Activated T-helper 9 cell treated with anti-CD3 and anti-CD28 coated beads, Interleukin-2, amount 50 U/mL, for 16 hours (primary cell): ENCODE results near the gene ZC3H4.
"Not testable (repeated sequence)": the region's sequence is repeated elsewhere in the genome, so short reads cannot be mapped to it uniquely, and the experiment has no call there.

Experiments used
- DNase-seq: peaks from one replicate; pipeline ENCODE4 v3.0.0-alpha.2; 2020; ENCODE audit warnings: low read depth

Gene ZC3H4

DNA sequence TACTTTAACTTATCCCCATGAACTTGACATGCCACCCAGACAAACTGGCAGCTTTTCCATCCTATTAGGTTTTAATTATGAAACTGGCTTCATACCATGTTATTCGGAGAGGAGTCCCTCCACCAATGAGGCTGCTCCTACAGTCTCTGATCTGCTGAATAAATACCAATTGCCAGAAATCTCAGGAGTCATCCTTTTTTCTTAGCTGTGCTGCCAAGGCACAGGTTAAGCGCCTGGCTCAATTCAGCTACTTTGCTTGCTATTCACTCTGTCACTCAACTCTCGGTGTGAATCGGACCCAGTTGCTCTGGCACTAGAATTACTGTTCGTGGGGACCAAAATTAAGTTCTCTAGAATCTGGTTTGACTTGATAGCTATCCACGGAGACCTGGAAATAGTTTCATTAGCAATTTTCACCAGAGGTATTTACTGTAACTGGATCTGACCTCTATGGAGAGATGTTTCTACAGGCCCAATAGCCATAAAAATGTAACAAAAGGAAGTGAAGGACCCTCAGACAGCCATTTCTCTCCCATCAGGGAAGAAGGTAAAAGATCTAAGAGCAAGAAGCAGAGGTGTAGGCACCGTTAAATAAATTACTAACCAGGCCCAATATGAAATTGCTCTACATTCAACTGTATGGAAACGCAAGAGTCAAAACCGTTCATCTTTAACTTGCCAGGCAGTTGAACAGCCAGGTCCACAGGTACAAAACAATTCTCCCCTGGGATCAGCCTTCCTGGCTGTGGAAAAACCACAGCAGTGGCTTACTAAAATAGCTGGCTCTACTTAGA is 5.4 kb downstream of the ZC3H4 start:
- no peak for DNase-seq

DNA sequence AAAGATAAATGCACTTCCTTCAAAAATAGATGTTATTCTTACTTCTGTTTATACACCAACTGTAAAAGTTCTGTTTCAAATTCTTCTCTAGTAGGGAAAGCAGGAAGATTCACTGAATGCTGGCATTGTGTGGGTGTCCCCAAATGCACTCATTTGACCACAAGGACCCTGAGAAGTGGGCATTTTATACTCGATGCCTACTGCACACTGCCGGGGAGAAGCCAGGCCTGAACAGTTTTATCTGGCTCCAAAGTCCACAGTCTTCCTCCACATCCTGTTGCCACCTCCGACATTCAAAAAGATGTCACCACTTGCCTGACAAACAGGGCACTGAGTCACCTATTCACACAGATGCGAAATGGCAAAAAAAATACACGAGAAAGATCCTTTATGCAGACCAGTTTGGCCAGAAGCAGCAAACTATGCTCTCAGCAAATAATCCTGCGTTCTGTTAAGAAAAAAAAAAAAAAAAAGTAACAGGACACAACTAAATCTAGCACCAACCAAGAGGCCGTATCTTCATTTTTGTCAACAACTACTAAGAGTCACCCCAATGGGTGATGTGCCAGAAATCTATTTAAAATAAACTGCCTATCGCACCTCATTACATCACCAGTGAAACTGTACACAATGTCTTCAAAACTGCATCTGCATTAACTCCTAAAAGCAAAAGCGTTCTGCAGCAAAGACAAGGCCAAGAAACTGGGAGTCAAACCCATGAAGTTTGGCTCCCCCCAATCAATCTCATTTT is 6.2 kb downstream of the ZC3H4 start:
- DNase-seq, result no peak

DNA sequence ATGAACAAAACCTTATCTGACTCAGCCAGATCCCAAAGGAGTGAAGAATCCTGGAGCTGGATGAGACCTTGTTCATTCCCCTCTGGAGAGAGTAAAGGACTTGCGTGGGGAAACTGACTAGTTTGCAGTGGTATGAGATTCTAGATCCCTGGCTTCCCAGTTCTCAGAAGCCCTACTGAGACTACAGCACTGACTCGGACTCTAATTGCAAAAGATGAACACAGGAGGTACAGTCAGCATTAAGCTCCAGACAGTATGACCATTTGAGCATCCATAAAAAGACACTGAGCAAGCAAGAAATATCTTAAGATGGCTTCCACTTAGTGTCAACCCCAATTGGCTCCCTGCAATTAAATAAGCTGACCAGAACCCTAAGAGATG is 6.8 kb downstream of the ZC3H4 start:
- DNase-seq, result no peak

DNA sequence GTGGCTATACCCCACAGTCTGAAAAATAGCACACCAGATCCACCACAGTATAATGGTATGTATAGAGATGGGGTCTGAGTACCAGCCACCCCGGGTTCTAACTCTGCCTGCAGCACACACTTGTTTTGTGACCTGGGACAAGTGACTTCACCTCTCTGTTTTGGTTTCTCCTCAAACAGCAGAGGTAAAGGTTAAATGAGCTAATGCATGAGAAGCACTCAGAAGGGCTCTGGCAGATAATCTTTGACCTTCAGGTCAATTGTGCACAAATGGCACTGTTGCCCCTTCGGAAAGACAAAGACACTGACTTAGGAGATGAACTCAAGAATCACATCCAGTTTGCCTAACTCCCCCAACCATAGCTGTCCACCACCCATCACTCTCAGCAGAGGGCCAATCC is 7.7 kb downstream of the ZC3H4 start:
- no peak for DNase-seq

DNA sequence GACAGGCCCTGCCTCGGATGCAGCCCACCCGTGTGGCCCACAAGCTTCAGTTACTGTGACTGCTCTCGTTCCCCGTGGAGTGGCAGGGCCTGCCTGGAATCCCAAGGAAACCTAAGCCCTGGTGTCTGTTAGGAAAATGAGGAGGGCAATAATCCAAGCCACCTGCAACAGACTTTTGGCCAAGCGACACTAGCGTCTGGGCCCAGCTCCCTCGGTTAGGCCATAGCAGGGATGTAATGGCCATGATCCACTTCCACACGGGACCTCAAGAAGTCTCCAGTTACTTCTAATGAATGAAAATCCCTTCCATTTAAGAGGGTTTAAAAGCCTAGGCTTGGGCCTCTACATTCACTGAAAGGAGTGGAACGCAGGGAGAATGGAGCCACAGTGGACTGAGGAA is 8.9 kb downstream of the ZC3H4 start:
- DNase-seq, result no peak

DNA sequence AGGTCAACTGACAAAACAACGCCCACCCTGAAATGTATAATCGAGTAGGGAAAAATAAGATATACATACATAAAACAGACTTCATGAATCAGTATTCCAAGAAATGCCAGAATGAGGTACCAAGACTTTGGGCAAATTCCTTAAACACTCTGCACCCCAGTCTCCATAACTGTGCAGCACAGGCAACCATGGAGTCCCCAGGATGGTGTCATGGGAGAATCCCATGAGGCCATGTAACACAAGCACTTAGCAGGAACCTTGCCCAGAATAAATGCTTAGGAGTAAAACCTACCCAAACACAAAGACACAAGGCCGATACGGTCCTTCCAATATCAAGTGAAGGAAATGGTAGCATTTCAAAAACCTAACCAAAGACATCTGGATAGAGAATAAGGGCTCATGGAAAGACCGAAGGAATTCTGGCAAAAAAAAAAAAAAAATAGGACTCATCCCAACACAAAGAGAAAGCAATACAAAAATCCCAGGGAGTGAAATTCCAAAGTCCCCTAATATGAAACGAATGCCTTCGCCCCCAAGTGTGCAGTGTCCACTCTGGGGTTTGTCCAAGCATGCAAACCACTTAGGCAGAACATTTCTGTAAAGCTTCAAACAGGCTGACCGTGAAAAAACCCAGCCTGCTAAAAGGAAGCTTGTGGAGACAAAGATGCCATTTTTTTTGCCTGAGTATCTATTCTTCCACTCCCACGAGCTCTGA is 11.1 kb downstream of the ZC3H4 start:
- DNase-seq, result no peak

DNA sequence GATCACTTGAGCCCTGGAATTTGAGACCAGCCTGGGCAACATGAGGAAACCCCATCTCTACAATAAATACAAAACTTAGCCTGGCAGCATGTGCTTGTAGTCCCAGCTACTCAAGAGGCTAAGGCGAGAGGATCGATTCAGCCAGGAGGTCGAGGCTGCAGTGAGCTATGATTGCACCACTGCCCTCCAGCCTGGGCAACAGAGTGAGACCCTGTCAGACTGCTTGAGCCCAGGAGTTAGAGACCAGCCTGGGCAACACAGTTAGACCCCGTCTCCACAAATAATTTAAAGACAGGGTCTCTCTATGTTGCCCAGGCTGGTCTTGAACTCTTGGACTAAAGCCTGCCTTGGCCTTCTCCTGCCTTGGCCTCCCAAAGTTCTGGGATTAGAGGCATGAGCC is 12.5 kb downstream of the ZC3H4 start:
- not testable (repeated sequence) for DNase-seq

DNA sequence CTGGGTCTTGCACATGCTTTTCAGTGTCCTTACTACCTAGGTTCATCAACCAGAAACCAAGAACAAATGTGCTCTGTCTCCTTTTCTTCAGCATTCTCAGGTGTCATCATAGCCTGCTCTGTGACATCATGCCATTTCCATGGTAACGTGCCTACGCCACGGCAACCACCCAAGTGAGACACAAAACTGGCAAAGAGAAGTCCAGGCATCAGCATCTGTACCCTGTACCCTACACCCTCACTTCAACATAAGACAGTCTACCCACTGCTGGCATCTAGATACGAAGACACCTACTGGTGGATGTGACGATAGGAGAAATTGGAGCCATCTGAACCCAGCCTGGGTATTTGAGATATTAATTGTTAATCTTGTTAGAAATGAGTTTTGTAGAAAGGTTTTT is 13.3 kb downstream of the ZC3H4 start:
- DNase-seq, result no peak

DNA sequence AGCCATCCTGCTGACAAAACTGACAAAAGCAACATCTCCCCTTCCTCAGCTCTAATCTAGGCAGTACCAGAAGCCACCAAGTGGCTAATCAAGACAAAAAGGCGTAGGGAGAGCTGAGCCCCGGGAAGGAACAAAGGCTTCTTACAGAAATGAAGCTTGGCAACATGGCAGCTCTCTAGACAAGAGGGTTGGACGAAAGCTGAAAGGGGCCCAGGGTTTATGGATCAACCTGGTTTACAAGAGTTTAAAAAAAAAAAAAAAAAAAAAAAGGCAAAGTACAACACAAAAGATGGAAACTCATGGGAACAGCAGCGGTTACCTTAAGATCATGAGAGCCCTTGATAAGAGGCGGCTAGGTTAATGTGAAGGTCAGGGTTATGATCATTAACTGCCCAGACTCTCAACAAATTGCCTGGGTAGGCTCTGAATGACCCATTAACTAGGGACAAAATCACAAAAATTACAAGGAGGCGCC is 14.0 kb downstream of the ZC3H4 start:
- DNase-seq, result no peak

DNA sequence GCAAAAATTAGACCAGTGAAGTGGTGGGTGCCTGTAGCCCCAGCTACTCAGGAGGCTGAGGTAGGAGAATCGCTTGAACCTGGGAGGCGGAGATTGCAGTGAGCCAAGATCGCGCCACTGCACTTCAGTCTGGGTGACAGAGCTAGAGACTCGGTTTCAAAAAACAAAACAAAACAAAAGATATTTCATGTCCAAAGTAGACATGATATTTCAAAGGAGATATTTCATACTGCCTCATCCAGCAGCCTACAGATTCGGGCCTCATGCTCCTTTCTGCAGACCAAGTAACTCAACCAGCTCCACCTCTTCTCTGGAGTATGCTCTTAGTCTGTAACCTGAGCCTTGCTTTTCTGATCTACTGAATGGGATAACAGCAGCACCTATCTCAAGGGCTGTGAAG is 15.0 kb downstream of the ZC3H4 start:
- no peak for DNase-seq

DNA sequence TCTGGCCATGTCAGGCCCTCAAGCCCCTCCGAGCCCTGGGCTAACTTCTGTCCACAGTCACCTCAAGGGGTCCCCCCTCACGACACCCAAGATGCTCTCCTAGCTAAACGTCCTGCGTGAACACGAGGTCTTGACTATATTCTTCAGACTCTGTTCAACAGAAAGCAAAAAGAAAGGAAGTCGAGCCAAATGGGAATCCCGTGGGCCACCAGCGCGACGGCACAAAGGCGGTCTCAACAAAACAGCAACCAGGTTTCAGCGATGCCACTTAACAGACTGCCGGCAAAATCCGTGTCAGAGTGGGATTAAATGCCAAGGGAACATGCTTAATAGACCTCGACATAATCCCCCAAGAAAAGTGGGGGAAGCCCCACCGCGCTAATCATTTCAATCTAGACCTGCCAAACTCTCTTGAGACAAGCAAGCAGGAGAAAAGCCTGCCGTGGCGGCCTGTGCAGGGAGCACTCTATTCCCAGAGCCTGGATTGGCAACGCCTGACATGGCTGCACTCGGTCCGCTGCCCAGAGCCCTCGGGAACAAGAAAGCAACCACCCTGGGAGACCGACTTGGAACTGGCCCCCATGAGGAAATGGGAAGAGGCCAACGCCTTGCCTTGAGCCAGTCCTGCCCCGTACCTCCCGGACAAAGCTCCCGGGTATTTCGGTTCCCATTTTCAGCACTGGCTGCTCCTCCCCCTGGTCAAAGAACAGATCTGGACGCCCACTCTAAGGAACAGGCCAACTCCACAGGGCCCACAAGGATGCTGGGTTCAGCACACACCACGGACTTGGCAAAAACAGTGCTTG is 16.0 kb downstream of the ZC3H4 start:
- DNase-seq, result no peak

DNA sequence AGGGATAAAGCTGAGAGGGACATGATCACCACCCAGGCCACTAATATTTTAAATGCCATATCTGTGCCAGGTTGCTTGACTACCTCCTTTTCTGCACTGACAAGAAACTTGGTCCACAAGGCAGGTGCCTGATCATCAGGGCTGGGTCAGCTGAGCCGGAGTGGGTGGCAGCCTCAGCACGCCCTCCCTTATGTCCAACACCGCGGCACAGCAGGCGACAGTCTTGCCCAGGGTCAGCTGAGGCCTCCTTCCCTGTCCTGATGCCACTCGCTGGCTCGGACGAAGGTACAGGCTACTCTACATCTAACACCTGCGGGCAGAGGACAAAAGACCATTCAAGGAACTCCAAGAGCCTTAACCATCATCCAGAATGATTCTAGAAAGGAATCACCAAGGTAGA is 16.9 kb downstream of the ZC3H4 start:
- DNase-seq, result no peak

DNA sequence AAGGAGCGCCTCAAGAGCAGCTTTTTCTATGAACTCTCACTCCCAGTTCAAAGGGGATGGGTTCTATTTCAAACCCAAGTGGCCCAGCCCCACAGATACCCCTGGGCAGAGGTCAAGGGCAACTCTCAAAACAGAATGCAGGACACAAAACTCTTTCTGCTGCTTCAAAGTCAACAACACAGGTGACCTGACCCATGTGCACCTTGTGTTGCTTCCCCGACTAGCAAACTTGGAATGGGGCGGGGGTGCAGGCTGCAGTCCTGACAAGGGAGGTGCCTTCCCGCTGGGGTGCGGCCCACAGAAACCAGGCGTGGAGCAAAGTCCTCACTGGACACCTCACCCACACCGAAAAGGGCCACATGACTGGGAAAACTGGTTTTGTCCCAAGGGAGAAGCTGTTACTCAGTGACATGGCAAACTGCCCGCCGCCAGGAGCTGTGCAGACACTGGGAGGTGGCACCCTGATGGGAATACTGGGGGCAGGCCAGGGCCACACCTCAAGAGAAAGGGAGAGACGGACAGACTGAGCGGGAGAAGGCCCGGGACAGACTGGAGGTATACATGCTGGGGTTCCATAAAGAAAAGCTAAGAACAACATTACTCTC is 17.4 kb downstream of the ZC3H4 start:
- no peak for DNase-seq

DNA sequence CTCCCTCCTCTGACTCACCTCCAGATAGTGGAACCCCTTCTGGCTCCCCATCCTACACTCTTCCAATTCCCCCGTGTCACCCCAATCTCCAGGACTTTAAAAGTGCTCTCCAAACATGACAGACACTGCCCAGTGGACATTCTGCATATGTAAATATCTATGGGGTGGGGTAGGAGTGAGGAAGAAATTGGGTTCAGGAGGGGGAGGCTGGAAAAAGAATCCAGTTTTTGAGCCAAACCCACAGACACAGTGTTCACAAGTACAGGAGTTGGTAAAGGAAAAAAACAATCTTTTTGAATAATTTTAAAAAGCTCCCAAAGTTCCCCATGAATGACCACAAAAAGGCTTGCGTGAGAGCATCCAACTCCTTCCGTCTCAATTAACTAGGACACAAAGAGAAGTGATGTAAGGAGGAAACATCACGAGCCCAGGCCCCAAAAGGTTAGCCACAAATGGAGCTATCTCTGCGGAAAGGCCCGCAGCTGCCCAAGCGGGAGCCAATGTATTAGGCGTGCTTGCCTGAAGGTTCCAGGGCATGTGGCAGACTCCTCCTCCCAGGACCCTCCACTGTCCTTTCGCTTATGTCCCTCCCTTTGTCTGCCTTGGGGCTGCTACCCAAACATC is 18.0 kb downstream of the ZC3H4 start:
- DNase-seq, result no peak

DNA sequence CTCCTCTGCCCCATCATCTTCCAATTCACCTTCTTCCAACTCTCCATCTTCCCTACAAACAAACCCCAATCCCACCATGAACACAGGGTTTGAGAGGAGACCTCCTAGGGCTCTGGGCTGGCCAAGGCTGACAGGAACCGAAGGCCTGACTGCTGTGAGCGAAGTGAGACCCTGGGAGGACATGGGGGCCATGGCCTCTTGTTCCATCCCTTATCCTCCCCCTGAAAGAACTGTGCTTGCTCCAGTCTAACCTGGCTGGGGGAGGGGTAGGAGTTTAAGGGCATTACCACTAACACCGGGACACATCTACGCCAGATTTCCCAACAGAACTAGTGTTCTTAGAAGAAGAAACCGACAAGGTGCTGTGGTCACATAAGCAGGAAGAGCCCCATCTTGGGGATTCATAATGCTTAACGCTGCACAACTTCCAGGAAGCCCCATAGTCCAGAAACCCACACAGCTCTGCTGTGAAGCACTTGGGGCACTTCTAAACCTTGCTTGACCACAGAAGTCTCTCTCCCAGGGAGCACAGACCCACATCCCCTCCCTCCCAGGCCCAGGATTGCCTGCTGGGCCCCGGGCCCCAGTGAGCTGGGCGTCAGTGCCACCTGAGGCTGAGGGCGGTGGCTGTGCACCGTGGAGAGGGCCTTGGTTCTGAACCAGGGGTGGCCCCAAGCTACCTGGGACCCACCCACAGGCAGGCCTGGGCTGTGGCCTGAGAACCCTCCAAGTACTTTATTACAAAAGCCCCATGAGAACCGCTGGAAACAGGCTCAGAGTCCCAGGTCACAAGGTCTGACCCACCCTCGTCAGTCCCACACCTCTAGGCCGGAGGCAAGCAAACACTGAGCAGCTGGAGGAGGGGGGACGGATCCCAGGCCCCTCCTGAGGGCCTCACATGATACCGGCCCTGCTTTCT is 18.8 kb downstream of the ZC3H4 start:
- DNase-seq, result no peak

DNA sequence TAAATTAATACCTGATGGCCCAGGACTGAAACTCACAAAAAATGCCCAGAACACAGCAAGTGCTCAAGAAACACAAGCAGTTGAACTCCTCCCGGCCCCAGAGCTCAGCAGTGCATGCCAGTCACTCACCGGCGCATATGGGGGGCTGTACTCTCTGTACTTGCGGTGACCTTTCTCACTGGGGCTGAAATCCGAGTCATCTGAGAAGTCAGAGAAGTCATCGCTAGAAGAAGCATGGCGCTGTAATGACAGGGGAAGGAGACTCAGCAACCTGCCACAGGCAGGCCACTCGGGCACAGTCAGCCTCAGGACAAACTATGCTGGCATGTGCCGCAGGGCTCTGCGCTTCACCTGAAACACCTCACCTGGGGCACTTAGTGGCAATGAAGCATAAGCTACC is 19.7 kb downstream of the ZC3H4 start:
- DNase-seq, result peak; percentile 21

DNA sequence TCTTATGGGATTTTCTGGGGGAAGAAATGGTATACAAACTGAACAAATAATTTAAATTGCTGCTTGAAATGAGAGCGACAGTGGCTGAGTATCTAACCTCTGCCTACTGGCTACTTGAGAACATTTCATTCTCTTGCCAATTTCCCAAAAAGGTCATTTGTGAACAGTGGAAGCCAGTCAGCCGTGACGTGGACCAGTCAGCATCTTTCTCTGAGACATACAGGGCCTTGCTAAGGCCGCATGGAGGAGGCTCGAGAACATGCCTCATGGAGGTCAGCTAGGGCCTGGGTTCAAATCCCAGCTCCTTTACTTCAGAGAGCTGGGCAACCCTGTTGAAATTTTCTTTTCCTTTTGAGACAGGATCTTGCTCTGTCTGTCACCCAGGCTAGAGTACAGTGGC is 20.3 kb downstream of the ZC3H4 start:
- no peak for DNase-seq

DNA sequence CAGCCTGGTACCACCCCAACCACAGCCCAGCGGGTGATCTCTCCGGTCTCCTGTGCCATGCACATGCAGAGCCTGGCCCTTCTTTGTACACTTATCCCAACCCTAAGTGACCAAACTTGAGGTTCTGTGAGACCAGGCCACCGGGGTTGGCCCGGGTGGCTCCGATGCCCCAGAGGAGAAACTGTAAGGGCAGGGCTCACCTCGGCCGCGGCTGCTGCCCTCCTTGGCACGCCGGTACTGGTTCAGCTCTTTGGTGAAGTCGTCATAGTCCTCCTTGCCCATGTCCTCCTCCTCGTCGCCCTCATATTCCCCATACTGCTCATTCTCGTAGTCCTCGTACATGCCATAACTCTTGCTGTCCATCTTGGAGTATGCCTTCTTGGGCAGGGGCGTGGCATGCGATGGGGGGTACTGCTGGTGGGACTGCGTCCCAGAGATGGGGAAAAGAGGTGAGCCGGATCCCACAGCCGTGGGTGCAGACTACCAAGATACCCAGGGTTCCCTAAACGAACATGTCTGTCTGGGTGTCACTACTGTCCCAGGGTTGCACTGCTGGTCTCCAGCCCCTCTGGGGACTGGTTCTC is 23.7 kb downstream of the ZC3H4 start:
- DNase-seq, result no peak

DNA sequence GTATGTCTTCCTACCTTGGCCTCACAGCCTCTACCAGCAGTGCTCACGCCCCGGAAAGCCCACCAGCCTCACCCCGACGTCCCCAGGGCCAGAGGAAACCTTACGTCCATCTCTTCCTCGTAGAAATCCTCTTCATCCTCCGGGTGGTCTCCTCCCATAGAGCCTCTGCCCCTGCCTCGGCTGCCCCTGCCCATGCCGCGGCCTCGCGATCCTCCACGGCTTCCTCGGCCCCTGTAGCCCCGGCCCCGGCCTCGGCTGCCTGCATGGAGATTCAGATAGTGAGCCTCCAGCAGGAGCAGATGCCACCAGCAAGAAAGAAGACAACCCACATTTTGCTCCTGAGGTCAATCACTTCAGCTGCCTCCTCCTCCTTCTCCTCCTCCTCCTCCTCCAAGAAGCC is 27.3 kb downstream of the ZC3H4 start:
- DNase-seq, result no peak
